Mononuclear cell (primary cell): ENCODE measurements around the gene EPN2. TPM values are rescaled to one million over a fixed set of nuclear protein-coding genes. Genes with fewer than 3 reads are reported as not detected.

Experiments
- H3K27me3 ChIP-seq: 2 replicates; pipeline ENCODE4 v1.6.0; 2011; ENCODE audit warnings: low read length, control low read depth; ENCODE audit not compliant: insufficient read depth
- H3K4me1 ChIP-seq: 2 replicates; pipeline ENCODE4 v1.5.1; 2011; ENCODE audit warnings: mild to moderate bottlenecking, low read length, control low read depth; ENCODE audit not compliant: insufficient read depth
- H3K4me3 ChIP-seq: 2 replicates; pipeline ENCODE4 v1.5.1; 2011; ENCODE audit warnings: mild to moderate bottlenecking, low read length, moderate library complexity
- H3K9me3 ChIP-seq: 2 replicates; pipeline ENCODE4 v1.5.1; 2011; ENCODE audit warnings: low read depth, mild to moderate bottlenecking, control low read depth, low read length
- total RNA-seq: library from RNA; depleted of rRNA; stranded (reverse); fragments of >200 nt; gene quantifications from one replicate; pipeline ENCODE4 v1.2.3, GENCODE V29; 2012

EPN2 gene
- total RNA-seq, 1 donor = 8.4 TPM

GRCh38 chr17:19330271-19330670 is 93.1 kb downstream of the EPN2 start:
- no peak overlapping the region for H3K4me3 ChIP-seq
- peaks cover 4% of the 10 kb centered on the region for H3K27me3 ChIP-seq
- H3K4me1 ChIP-seq = no peaks in the 10 kb centered on the region
- H3K9me3 ChIP-seq = peaks cover 8% of the 10 kb centered on the region

GRCh38 chr17:19331134-19331533 is 94.0 kb downstream of the EPN2 start:
- H3K4me3 ChIP-seq = no peak overlapping the region
- no peaks in the 10 kb centered on the region for H3K4me1 ChIP-seq
- no peaks in the 10 kb centered on the region for H3K9me3 ChIP-seq
- H3K27me3 ChIP-seq = no peaks in the 10 kb centered on the region

DNA sequence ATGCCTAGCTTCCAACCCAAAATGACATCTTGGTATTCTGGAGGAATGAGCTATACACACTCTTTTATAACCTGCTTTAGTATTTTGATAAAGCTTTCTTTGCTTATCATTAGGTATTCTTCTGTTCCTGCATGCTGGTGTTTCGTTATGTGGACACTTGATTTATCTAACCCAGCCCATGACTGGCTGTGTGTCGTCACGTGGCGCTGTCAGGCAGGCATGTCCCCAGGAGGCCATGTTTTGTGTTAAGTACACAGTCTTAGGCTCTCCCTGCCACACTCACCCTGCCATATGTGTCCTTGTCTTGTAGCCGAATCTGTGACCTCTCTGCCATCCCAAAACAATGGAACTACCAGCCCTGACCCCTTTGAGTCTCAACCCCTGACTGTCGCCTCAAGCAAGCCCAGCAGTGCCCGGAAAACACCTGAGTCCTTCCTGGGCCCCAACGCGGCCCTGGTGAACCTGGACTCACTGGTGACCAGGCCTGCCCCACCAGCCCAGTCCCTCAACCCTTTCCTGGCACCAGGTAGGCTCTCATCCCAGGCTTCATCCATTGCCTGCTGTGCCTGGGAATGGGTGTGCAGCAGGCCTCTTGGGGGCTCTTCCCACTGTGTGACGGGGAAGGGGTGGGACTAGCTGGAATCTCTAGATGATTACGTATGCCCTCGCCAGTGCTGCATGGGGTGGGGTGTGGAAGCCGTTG is 94.5 kb downstream of the EPN2 start:
- Histone ChIP-seq H3K27me3 (no peaks in the 10 kb centered on the region), H3K9me3 (no peaks in the 10 kb centered on the region), H3K4me1 (no peaks in the 10 kb centered on the region), H3K4me3 (no peak overlapping the region)

GRCh38 chr17:19332371-19333131 is 95.4 kb downstream of the EPN2 start:
- no peaks in the 10 kb centered on the region for H3K27me3 ChIP-seq
- H3K4me3 ChIP-seq = no peak overlapping the region
- no peaks in the 10 kb centered on the region for H3K4me1 ChIP-seq
- H3K9me3 ChIP-seq = no peaks in the 10 kb centered on the region

GRCh38 chr17:19333132-19333440 is 95.9 kb downstream of the EPN2 start:
- Histone ChIP-seq H3K4me3 (no peak overlapping the region), H3K9me3 (no peaks in the 10 kb centered on the region)

DNA sequence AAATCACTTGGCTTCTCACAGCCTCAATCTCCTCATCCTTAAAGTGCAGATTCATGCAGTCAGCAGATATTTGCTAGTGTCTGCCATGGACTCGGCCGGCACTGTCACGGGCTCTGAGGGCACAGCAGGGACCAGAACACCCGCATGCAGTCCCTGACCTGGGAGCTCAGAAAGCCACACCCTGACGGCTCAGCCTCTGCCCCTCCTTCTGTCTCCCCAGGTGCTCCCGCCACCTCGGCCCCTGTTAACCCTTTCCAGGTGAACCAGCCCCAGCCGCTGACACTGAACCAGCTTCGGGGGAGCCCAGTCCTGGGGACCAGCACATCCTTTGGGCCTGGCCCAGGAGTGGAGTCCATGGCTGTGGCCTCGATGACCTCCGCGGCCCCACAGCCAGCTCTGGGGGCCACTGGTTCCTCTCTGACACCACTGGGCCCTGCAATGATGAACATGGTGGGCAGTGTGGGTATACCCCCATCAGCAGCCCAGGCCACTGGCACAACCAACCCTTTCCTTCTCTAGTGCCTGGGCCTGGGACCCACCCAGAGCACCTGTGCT is 96.6 kb downstream of the EPN2 start:
- H3K27me3 ChIP-seq = no peaks in the 10 kb centered on the region
- H3K4me3 ChIP-seq = no peak overlapping the region
- no peaks in the 10 kb centered on the region for H3K4me1 ChIP-seq
- H3K9me3 ChIP-seq = no peaks in the 10 kb centered on the region

More at GRCh38 chr17:19333132-19333440, 95.9 kb downstream of the EPN2 start:
- Histone ChIP-seq H3K27me3 (no peaks in the 10 kb centered on the region), H3K4me1 (no peaks in the 10 kb centered on the region)

- Histone ChIP-seq H3K4me1 (no peaks in the 10 kb centered on the region), H3K4me3 (no peak overlapping the region), H3K27me3 (no peaks in the 10 kb centered on the region), H3K9me3 (no peaks in the 10 kb centered on the region)
Measured at GRCh38 chr17:19334331-19334730, 97.2 kb downstream of the EPN2 start.

DNA sequence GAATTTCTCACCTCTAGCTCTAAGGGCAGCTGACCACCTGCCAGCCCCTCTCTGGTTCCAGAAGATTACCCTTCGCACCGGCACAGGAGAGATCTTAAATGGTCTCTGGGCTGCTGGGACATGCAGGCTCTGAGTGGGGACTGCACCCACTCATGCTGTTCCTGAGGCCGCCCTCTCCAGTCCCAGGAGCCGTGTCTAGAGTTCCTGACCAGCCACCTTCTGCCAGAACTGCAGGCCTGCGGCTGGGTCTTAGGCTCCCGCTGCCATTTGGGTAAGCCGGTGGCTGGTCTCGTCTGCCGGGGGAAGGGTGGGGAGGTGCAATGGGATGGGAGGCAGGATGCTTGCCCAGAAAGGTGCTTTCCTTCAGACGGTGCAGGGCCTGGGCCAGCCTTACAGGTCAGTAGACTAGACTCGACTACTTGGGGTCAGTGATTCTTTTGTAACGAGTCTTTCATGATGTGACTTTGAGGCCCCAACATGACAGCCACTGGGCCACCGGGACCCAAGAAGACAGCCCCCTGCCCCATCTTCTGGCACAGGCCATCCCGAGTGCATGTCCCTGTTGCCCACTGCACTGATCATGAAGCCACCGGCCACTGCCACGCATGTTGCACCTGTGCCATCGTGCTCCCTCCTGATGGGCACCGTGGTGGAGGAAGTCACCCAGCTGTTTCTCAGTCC is 98.9 kb downstream of the EPN2 start:
- Histone ChIP-seq H3K9me3 (no peaks in the 10 kb centered on the region), H3K4me1 (no peaks in the 10 kb centered on the region), H3K27me3 (no peaks in the 10 kb centered on the region)

DNA sequence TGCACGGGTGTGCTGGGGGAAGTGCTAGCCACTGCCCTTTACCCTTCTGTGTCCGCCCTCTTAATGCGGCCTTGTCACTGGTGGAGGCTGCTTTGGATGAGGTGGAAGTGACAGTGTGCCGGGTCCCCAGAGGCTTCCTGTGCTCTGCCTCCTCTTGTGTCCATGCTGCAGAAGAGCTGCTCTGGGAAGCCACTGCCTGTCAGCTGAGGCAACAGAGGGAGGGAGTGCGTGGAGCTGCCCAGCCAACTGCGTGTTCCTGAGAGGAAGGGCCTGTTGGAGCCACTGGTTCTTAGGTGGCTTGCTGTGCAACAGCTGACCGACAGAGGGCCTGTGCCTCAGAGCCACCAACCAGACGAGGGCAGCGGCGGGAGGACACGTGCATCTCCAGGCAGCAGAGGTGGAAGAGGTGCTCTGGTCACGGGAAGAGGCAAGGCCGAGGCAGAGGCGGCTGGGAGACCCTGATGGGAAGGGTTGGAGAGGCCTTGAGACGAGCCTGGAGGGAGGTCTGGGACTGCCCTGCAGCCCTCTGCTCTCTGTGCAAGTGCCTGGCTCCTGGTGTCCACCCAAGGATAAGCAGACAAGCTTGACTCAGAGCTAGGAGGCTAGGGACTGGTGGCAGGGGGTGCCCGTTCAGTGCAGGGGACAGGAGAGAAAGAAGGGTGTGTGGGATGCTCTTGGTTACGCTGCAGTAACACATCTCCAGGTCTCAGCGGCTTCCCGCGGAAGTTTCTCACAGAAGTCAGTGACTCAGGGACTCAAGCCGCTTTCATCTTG is 100.0 kb downstream of the EPN2 start:
- H3K4me3 ChIP-seq = no peak overlapping the region
- no peaks in the 10 kb centered on the region for H3K9me3 ChIP-seq
- no peaks in the 10 kb centered on the region for H3K27me3 ChIP-seq
- no peaks in the 10 kb centered on the region for H3K4me1 ChIP-seq

More for the DNA sequence above, 98.9 kb downstream of the EPN2 start:
- no peak overlapping the region for H3K4me3 ChIP-seq

DNA sequence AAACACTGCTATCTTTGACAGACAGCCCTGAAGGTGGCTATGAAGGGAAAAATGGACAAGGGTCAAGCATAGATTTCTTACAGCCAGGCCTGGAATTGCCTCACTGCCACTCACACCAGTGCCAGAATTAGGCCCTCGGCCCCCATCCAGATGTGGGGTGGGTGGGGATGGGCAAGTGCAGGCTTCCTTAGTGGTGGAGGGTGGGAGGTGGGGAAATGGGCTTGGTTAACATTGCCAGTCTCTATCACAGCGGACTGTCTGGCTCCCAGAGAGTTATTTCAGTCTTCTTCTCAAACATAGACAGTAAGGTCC is 100.5 kb downstream of the EPN2 start:
- Histone ChIP-seq H3K4me1 (no peaks in the 10 kb centered on the region), H3K27me3 (no peaks in the 10 kb centered on the region), H3K4me3 (no peak overlapping the region), H3K9me3 (no peaks in the 10 kb centered on the region)

GRCh38 chr17:19338031-19338990 is 101.1 kb downstream of the EPN2 start:
- no peaks in the 10 kb centered on the region for H3K9me3 ChIP-seq
- no peaks in the 10 kb centered on the region for H3K27me3 ChIP-seq
- no peak overlapping the region for H3K4me3 ChIP-seq
- no peaks in the 10 kb centered on the region for H3K4me1 ChIP-seq

DNA sequence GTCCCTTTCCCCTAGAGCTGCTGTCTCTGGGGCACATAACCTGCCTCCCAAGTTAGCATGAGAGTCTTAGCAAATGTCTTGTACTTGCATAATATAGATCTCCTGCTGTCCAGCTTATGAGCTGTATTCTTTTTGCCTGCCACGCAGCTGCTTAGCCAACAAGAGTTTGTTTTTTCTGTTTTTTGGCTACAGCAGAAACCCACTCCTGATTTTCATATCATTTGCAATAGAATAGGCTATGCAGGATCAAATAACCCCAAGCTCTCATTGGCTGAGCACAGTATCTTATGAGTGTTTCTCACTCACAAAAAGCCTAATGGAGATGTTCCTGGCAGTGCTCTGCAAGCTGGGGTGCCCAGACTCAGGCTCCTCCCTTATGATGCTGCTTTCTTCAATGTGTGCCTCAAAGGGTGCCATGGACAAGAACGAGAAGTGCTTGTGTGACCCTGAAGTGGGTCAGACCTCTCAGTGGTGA is 102.2 kb downstream of the EPN2 start:
- Histone ChIP-seq H3K9me3 (no peaks in the 10 kb centered on the region), H3K27me3 (no peaks in the 10 kb centered on the region), H3K4me3 (no peak overlapping the region), H3K4me1 (no peaks in the 10 kb centered on the region)

GRCh38 chr17:19341211-19341631 is 104.1 kb downstream of the EPN2 start:
- Histone ChIP-seq H3K27me3 (no peaks in the 10 kb centered on the region), H3K4me1 (no peaks in the 10 kb centered on the region), H3K4me3 (no peak overlapping the region), H3K9me3 (no peaks in the 10 kb centered on the region)
